Neuronal stem cell (in vitro differentiated cells): ENCODE data around the gene PWWP2A.

Source experiments
- DNase-seq: peaks from one replicate; pipeline ENCODE4 v3.0.0-alpha.2; 2013; ENCODE audit warnings: low spot score
- H2AFZ ChIP-seq: one replicate; pipeline ENCODE4 v1.6.1; 2013; ENCODE audit warnings: mild to moderate bottlenecking, low read length, inconsistent platforms
- H2AK5ac ChIP-seq: 2 replicates; pipeline ENCODE4 v1.6.1; 2013; ENCODE audit warnings: low read depth, mild to moderate bottlenecking, inconsistent platforms, low read length, moderate library complexity, mixed read lengths
- H2BK120ac ChIP-seq: 2 replicates; pipeline ENCODE4 v1.6.1; 2013; ENCODE audit warnings: low read depth, mild to moderate bottlenecking, inconsistent platforms, low read length, moderate library complexity, mixed read lengths
- H2BK12ac ChIP-seq: one replicate; pipeline ENCODE4 v1.6.1; 2013; ENCODE audit warnings: low read length, inconsistent platforms
- H2BK15ac ChIP-seq: 2 replicates; pipeline ENCODE4 v1.6.1; 2013; ENCODE audit warnings: mild to moderate bottlenecking, low read length, inconsistent platforms, mixed read lengths
- H2BK5ac ChIP-seq: one replicate; pipeline ENCODE4 v1.6.1; 2013; ENCODE audit warnings: inconsistent platforms, mild to moderate bottlenecking, low read length, moderate library complexity
- H3K14ac ChIP-seq: one replicate; pipeline ENCODE4 v1.6.1; 2013; ENCODE audit warnings: low read length, inconsistent platforms
- H3K18ac ChIP-seq: 2 replicates; pipeline ENCODE4 v1.6.1; 2013; ENCODE audit warnings: low read length, inconsistent platforms
- H3K23ac ChIP-seq: 2 replicates; pipeline ENCODE4 v1.6.1; 2013; ENCODE audit warnings: low read depth, mild to moderate bottlenecking, mixed read lengths, low read length, inconsistent platforms; ENCODE audit not compliant: poor library complexity
- H3K27ac ChIP-seq: replicated peaks from 3 replicates; pipeline ENCODE4 v1.5.1; 2013; ENCODE audit warnings: low read length, inconsistent platforms
- H3K27me3 ChIP-seq, 3 experiments: 2 replicates each; pipeline ENCODE4 v1.6.1; 2013; ENCODE audit warnings: low read length in 3 of 3, mild to moderate bottlenecking in 2 of 3, inconsistent platforms in 1 of 3, low read depth in 1 of 3, mixed read lengths in 1 of 3, moderate library complexity in 1 of 3; ENCODE audit not compliant: control insufficient read depth in 3 of 3, insufficient read depth in 3 of 3
- H3K36me3 ChIP-seq, 2 donors: replicated peaks in 1 of 2; 2 replicates each; pipeline ENCODE4 v1.6.1; 2013; ENCODE audit warnings: low read length in 2 of 2; ENCODE audit not compliant: control insufficient read depth in 2 of 2, insufficient read depth in 2 of 2
- H3K4ac ChIP-seq: 2 replicates; pipeline ENCODE4 v1.6.1; 2013; ENCODE audit warnings: inconsistent platforms, mild to moderate bottlenecking, low read length, moderate library complexity
- H3K4me1 ChIP-seq, 2 donors: 1 replicate in 1 of 2; 2 replicates in 1 of 2; pipeline ENCODE4 v1.6.1; 2013; ENCODE audit warnings: low read length in 2 of 2, low read depth in 1 of 2; ENCODE audit not compliant: control insufficient read depth in 2 of 2, insufficient read depth in 1 of 2
- H3K4me2 ChIP-seq: one replicate; pipeline ENCODE4 v1.6.1; 2013; ENCODE audit warnings: mild to moderate bottlenecking, low read length, inconsistent platforms; ENCODE audit not compliant: insufficient read depth, poor library complexity, severe bottlenecking
- H3K4me3 ChIP-seq, 2 donors: 2 replicates each; pipeline ENCODE4 v1.5.1; 2013; ENCODE audit warnings: low read length in 2 of 2, mild to moderate bottlenecking in 2 of 2, inconsistent platforms in 1 of 2, moderate library complexity in 1 of 2
- H3K79me1 ChIP-seq: one replicate; pipeline ENCODE4 v1.6.1; 2013; ENCODE audit warnings: low read depth, mild to moderate bottlenecking, inconsistent platforms, low read length, moderate library complexity
- H3K9ac ChIP-seq: one replicate; pipeline ENCODE4 v1.6.1; 2013; ENCODE audit warnings: mild to moderate bottlenecking, low read depth, low read length, inconsistent platforms; ENCODE audit not compliant: poor library complexity
- H3K9me3 ChIP-seq, 2 donors: replicated peaks in 1 of 2; 2 replicates each; pipeline versions ENCODE3 to v1.6.1; 2013; ENCODE audit warnings: low read length in 2 of 2, mild to moderate bottlenecking in 2 of 2, inconsistent platforms in 1 of 2, low read depth in 1 of 2, mixed read lengths in 1 of 2, moderate library complexity in 1 of 2; ENCODE audit not compliant: control insufficient read depth in 2 of 2, insufficient read depth in 1 of 2
- H4K8ac ChIP-seq: one replicate; pipeline ENCODE4 v1.6.1; 2013; ENCODE audit warnings: low read depth, mild to moderate bottlenecking, inconsistent platforms, low read length, moderate library complexity
- H4K91ac ChIP-seq: one replicate; pipeline ENCODE4 v1.6.1; 2013; ENCODE audit warnings: low read length, low read depth, mild to moderate bottlenecking, inconsistent platforms; ENCODE audit not compliant: poor library complexity
- WGBS, 2 donors: extraction: QIAGEN DNeasy Blood & Tissue Kit; methylation state at CpG; one replicate each; pipeline ENCODE4 v1.1.7; 2013; ENCODE audit warnings: missing lambda C conversion rate in 2 of 2, mixed read lengths in 1 of 2; ENCODE audit not compliant: insufficient read length in 2 of 2, insufficient replicate concordance in 1 of 2; ENCODE audit errors: extremely low coverage in 2 of 2; 5-methylcytosine and 5-hydroxymethylcytosine counted together

Gene PWWP2A

DNA sequence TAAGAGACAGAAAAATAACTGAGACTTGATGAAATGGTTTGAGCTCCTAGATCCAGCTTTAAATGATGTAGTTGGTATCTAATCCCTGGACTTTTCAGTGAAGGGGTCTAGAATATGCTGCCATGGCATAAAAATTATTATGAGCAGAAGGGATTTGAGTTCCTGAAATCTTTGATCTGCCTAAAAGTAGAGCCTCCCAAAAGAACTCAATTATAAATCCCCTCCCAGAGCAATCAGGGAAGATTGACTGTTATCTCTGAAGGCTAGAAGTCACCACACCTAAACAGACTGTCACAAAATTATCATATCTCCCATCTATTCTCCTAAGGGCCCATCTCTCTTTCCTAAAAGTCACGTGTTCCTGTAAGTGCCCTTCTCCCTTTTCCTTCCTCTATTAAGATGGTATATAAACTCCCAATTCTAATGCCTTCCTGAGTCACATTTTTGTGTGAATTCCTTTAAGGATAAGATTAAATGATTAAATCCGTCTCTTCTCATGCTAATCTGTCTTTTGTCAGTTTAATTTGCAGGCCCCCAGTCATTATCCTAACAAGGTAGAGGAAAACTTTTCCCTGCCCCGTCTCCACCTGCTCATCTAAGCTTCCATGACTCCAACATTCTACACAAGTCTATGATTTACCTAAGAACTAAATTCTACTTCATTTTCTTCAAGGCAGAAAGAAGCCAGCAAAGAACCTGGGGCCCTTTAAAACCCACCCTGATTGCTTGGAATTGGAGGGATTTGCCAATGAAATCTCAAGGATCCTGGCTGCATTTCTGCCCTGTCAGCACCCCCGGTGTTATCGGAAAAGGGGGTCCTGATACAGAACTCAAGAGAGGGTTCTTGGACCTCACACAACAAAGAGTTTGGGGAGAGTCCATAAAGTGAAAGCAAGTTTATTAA is 47.1 kb upstream of the PWWP2A start:
- Histone ChIP-seq H3K4me3 (no peak overlapping the region), H2BK120ac (no peak overlapping the region), H3K14ac (no peak overlapping the region), H3K36me3 (no peaks in the 10 kb centered on the region), H2BK15ac (no peak overlapping the region), H4K8ac (no peak overlapping the region), H3K9ac (no peak overlapping the region), H2BK12ac (no peak overlapping the region), H3K79me1 (no peaks in the 10 kb centered on the region), H3K4me2 (no peak overlapping the region), H2AFZ (peak overlapping the region; percentile 70), H3K4me1 (peaks cover 10 to 13% of the 10 kb centered on the region in 2 donors), H3K27me3 (no peaks in the 10 kb centered on the region), H3K9me3 (no peaks in the 10 kb centered on the region), H3K18ac (no peak overlapping the region), H2AK5ac (no peak overlapping the region), H3K4ac (no peak overlapping the region), H3K27ac (no peak overlapping the region), H2BK5ac (no peak overlapping the region), H4K91ac (no peak overlapping the region), H3K23ac (no peak overlapping the region)
- DNase-seq, result no peak
- no CpG with 5 or more reads among the region's 5 CpGs for WGBS, 2 donors

DNA sequence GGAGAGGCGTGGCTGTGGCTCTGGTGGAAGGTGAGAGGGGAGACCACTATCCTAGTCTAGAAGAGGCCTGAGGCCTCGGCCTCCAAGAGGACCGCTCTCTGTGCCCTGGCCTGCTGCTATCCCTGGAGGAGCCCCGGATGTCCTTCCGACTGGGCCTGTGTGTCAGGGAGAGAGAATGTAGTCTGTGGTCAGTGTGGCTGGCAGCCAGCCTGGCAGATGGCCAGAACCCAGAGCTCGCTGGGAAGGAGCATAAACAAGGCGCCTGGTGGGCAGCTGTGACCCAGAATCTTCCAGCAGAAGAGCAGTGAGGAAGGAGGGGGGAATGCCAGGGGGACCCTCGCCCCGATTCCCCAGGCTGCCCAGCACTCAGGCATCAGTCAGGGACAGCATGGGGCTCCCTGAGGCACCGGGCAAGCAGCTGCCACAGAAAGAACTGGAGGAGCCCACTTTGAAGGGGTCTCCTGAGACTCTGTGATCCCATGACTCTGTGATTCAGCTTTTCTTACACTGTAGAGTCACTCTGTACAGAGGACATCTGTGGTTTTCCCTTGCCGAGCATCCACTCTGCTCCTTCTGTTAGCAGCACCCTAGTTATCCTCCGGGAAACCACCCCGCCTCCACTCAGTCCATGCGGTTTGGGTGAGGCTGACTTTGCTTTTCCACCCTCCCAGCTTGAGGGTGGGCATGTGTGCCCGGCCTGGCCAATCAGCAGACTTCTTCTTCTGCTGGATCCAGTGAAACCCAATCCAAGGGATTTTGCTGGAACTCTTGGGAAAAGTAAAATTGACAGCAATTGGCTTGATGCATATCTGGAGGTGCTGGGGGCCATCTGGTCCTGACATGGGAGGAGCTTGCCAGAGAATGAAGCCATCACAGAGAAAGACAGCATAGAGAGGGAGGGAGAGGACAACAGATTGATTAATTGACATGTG is 46.2 kb upstream of the PWWP2A start:
- DNase-seq, result peak; percentile 37
- Histone ChIP-seq H2BK120ac (no peak overlapping the region), H3K4me1 (peaks cover 13 to 16% of the 10 kb centered on the region in 2 donors), H2BK15ac (no peak overlapping the region), H4K8ac (peak overlapping the region; percentile 45), H3K18ac (peak overlapping the region; percentile 66), H2AFZ (peak overlapping the region; percentile 70), H3K23ac (no peak overlapping the region), H2BK5ac (no peak overlapping the region), H3K27me3 (no peaks in the 10 kb centered on the region), H3K4me2 (no peak overlapping the region), H3K9ac (no peak overlapping the region), H3K14ac (no peak overlapping the region), H3K36me3 (no peaks in the 10 kb centered on the region), H2AK5ac (no peak overlapping the region), H2BK12ac (no peak overlapping the region), H4K91ac (no peak overlapping the region), H3K27ac (peak overlapping the region; percentile 6), H3K4me3 (no peak overlapping the region), H3K9me3 (no peaks in the 10 kb centered on the region), H3K4ac (no peak overlapping the region), H3K79me1 (no peaks in the 10 kb centered on the region)
- no CpG with 5 or more reads among the region's 15 CpGs for WGBS, 2 donors

DNA sequence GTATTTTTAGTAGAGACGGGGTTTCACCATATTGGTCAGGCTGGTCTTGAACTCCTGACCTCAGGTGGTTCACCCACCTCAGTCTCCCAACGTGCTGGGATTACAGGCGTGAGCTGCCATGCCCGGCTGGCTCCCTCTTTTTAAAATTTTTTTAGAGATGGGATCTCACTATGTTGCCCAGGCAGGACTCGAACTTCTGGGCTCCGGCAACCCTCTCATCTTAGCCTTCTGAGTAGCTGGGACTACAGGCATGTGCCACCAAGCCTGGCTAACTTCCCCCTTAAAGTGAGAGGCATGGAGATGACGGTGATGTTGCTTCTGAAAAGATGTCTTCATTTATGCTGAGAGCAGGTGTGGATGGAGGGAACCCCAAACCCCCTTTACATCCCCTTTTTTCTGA is 43.7 kb upstream of the PWWP2A start:
- H3K27me3 ChIP-seq, result no peaks in the 10 kb centered on the region
- H3K23ac ChIP-seq, result no peak overlapping the region
- no peak overlapping the region for H3K4me3 ChIP-seq
- no peak overlapping the region for H2BK5ac ChIP-seq
- H3K14ac ChIP-seq, result no peak overlapping the region
- H3K9me3 ChIP-seq, result no peaks in the 10 kb centered on the region
- no peak overlapping the region for H2AFZ ChIP-seq
- no peak overlapping the region for H3K27ac ChIP-seq
- H3K79me1 ChIP-seq, result no peaks in the 10 kb centered on the region
- H3K36me3 ChIP-seq, result no peaks in the 10 kb centered on the region
- DNase-seq, result no peak
- no peak overlapping the region for H3K4me2 ChIP-seq
- no peak overlapping the region for H2BK12ac ChIP-seq
- no peak overlapping the region for H4K91ac ChIP-seq
- no peak overlapping the region for H3K9ac ChIP-seq
- H3K4ac ChIP-seq, result no peak overlapping the region
- no peak overlapping the region for H2BK15ac ChIP-seq
- no CpG with 5 or more reads among the region's 7 CpGs for WGBS, 2 donors
- H4K8ac ChIP-seq, result no peak overlapping the region
- H3K18ac ChIP-seq, result no peak overlapping the region
- no peak overlapping the region for H2AK5ac ChIP-seq
- peaks cover 18 to 22% of the 10 kb centered on the region in 2 donors for H3K4me1 ChIP-seq
- no peak overlapping the region for H2BK120ac ChIP-seq

DNA sequence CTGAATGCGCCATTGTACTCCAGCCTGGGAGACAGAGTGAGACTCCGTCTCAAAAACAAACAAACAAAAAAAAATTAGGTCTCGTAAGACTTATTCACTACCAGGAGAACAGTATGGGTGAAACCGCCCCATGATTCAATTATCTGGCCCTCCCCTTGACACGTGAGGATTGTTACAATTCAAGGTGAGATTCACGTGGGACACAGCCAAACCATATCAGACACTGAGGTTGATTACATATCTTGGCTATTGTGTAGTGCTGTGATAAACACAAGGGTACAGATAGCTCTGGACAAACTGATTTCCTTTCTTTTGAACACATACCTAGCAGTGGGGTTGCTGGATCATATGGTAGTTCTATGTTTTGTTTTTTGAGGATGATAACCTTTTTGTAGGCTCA is 42.4 kb upstream of the PWWP2A start:
- Histone ChIP-seq H3K36me3 (no peaks in the 10 kb centered on the region), H3K9ac (no peak overlapping the region), H2BK5ac (no peak overlapping the region), H3K4ac (no peak overlapping the region), H3K27me3 (no peaks in the 10 kb centered on the region), H3K79me1 (no peaks in the 10 kb centered on the region), H3K27ac (no peak overlapping the region), H3K18ac (no peak overlapping the region), H2AK5ac (no peak overlapping the region), H3K4me1 (peaks cover 15 to 17% of the 10 kb centered on the region in 2 donors), H3K23ac (no peak overlapping the region), H3K14ac (no peak overlapping the region), H3K4me2 (no peak overlapping the region), H4K91ac (no peak overlapping the region), H2BK120ac (no peak overlapping the region), H3K9me3 (no peaks in the 10 kb centered on the region), H3K4me3 (no peak overlapping the region), H2BK15ac (no peak overlapping the region), H2BK12ac (no peak overlapping the region), H4K8ac (no peak overlapping the region), H2AFZ (no peak overlapping the region)
- no CpG with 5 or more reads among the region's 6 CpGs for WGBS, 2 donors
- no peak for DNase-seq
